HG03575 (cell line): ENCODE results near the gene ACOX3.
"Not testable (repeated sequence)": the region's sequence is repeated elsewhere in the genome, so short reads cannot be mapped to it uniquely, and the experiment has no call there.

Source experiments
- ATAC-seq: cut with Tn5 transposase; IDR thresholded peaks from one replicate; pipeline ENCODE4 v1.9.1; 2021; ENCODE audit not compliant: unreplicated experiment, insufficient number of reproducible peaks, low FRiP score; ENCODE audit errors: extremely low read depth

ACOX3 gene

DNA sequence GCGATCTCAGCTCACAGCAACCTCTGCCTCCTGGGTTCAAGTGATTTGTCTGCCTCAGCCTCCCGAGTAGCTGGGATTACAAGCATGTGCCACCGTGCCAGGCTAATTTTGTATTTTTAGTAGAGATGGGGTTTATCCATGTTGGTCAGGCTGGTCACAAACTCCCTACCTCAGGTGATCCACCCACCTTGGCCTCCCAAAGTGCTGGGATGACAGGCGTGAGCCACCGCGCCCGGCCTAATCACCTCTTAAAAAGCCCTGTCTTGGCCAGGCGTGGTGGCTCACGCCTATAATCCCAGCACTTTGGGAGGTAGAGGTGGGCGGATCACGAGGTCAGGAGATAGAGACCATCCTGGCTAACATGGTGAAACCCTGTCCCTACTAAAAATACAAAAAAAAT lies 91.3 kb downstream of the ACOX3 start:
- not testable (repeated sequence) for ATAC-seq

DNA sequence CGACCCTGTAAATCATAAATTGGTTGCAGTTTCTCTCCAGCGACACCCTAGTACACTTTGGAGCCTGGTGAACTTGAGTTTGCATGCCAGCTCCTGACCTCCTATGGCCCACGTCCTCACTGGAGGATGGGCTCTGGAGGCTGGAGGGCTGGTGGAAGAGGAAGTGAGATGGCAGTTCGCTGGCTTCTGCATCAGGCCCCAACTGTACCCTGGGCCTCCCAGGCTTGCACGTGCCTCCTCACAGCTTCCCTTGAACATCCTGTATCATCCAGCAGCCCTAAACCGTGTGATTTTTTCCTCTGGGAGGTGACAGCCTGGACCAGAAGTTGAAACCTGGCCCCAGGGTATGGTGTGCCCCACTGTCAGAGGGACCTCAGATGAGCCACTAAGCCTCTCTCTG lies 92.5 kb downstream of the ACOX3 start:
- ATAC-seq, result no peak

DNA sequence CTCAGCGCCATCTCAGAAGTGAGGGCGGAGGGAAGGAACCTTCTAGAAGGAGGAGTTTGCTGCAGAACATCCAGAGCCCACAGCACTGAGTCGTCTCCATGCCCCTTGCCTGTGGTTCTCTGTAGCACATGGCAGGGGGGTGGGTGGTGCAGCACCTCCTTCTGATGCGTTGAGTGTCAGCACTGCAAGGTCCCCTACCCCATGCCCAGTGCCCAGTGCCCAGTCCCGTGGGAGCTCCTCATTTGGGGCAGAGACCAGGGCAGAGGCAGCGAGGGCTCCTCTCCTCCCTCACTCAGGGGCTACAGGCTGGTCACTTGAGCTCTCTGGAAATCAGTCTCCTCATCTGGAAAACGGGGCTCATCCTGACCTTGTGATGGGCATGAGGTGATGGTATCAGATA lies 92.9 kb downstream of the ACOX3 start:
- no peak for ATAC-seq

DNA sequence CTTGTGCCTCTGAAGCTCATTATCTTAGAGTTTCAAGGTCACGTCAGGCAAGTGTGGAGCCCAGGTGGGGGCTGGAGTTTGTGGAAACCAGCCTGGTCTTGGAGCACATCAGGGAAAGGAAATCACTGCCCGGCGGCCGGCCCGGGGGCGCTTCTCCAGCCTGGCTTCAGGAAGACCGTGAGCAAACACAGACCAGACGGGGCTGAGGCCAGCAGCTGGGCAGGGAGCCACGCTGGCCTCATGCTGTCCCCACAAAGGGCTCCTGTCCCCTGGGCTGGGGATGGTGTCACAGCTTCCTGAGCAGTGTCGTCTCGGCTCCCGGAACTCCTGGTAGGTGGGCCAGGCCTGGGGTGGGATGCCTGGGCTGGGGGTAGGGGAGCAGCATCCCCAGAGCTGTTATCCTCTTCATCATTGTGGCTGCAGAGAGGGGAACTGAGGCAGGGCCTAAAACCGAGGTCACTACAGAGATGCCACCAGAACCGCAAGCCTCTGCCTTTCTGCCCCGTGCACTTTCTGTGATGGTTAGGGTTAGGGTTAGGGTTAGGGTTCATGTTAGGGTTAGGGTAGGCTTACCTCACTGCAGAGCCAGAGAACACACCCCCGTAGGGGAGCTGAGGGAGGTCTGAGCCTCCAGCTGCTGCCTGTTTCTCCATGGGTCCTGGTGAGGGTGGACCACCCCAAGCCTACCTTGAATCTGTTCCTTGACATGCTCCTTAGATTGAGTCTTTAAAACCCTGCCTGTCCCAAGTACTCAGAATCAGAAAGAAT lies 93.5 kb downstream of the ACOX3 start:
- no peak for ATAC-seq

DNA sequence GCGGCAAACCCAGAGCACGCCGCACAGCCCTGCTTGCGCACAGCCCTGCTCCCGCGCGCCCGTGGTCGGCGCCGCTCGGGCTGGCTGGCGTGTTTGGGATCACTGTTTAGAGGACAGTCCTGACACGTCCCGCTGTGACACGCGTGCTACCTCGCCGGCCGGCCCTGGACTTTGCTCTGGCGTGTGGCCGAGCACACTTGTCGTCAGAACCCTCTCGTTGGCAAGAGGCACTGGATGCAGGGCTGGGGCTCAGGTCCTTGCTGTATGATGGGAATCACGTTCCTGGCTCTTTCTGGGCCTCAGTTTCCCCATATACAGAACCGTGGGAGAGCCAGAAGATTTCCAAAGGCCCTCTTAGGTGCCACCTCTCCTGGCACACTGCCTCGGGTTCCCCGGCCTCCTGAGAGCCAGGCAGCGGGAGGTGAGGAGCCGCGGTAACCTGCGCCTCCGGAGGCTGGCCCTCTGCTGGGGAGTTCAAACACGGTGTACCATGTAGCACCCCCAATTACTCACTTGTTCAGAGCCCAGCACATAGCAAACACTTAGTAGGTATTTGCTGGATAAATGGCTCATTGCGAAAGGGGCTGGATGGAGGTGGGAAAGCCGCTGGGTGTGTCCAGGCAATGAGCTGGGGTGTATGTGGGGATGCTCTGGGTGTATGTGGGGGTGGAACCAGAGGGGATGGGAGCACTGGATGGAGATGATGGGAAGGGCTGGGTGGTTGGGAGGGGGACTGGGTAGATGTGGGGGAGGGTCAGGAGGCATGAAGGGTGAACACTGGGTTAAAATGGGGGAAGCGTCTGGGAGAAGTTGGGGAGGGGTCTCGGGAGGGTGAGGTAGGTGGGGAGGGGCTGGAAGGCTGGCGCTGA lies 94.3 kb downstream of the ACOX3 start:
- ATAC-seq, result no peak

DNA sequence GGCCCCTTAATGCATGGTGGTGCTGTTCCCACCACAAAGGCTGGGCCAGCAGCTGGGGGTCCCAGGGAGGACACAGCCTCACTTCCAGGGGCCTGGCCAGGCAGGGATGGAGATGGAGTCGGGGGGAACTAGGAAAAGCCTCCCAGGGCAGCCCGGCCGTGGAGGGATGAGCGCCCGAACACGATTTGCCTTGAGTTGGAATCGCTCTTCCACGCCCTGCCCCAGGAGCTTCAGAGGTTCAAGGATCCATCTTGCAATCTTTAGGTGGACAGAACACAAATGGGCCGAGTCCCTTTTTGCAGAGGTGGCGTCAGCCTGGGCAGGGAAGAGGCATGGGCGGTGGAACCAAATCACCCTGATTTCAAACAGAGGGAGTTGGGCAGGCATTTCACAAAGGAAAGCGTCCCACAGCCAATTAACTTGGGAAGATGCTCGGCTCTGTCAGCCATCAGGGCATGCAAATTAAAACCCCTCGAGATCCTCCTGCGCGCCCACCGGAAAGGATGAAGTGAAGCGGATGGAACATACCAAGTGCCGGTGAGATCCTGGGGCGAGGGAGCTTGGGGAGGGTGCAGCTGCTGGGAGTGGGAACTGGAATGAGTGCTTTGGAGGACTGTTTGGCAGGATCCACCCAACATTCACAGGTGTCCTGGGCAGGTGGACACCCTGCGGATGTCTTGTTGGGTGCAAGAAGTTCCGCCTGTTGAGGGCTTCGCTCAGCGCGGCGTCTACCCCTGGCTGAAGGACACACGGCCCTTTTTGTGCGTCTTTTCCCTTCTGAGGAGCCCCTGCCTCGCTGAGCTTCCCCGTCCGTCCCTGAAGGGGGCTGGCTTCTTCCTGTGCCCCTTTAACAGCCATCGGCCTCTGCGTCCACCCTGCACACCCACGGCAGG lies 95.2 kb downstream of the ACOX3 start:
- no peak for ATAC-seq

DNA sequence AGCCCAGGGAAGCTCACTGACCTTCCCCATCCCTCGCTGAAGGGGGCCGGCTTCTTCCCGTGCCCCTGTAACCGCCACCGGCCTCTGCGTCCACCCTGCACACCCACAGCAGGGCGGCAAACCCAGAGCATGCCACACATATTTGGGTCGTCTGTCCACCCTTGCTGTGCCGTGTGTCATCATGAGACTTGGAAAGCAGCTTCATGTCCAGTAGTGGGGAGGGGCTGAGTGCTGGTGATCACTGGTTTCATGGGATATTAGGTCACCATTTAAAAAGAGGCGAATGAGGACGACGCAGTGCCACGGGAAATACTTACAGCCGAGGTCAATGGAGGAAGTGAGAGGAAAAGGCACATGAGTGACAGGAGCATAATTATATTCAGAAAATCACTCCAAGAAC lies 96.1 kb downstream of the ACOX3 start:
- ATAC-seq, result no peak

DNA sequence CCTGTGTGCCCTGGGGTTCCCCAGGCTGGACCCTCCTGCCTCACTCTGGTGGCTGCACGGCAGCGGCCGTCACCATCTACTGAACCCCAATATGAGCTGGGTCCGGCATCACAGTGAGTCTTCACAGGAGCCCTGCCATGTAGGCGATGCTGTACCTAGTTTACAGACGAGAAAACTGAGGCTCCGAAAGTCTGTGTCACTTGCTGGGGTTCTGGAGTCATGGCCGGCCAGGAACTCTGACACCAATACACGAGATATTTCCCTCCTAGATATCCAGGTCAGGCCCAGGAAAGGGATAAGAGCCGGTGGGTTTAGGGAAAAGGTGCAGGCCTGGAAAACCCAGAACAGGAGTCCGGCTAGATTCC lies 96.6 kb downstream of the ACOX3 start:
- ATAC-seq, result no peak

DNA sequence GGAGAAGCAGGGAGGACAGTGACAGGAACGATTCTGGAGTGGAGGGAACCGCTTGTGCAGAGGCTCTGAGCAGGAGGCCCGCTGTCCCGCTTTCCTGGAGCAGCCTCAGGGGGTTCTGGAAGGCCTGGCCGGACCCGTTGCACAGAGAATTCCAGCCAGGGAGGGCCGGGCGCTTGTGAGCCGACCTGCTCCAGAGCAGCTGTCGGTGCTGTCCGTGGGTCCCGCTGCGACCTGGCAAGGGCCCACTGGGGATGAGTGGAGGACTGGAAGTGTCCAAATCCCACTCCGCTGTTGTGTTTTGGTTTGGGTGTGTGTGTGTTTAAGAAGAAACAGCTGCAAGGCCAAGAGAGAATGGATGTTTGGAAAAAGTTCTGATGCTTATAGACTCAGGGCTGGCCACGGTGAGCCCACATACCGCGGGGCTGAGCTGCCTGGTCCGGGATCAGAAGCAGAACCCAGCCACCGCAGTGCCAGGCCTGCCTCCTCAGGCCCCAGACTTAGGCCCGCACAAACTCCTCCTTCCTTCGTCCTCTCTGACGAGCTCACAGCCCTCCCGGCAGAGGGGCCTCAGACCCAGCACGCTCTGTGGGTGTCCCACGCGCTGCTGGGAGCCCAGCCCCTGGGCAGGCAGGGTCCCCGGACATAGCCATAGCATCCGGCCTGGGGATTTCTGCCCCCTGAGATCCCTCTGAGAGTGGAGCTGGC lies 97.1 kb downstream of the ACOX3 start:
- no peak for ATAC-seq

DNA sequence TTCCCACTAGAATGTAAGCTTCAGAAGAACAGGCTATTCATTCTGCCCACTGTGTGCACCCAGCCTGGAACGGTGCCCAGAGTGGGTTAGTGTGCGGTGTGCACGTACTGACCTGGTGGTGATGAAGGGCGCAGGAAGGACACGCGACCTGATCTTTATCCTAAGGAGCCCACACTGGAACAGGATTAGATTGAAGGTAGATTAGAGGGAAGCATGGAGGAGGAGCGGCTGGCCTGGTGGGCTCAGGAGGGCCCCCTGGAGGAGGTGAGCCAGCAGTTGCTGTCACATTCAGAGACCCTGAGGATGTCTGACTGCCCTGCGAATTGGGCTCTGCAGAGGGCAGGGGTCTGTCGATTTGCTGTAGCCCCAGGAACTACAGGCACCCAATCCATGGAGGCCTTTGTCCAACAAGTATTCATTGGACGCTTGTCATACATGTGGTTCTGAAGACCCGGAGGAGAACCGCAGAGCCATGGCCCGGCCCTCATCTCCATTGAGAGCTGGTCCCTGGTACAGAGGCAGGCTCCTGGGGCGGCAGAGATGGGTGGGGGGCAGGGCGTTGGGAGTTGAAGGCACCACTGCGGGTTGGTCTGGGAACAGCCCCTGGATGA lies 97.8 kb downstream of the ACOX3 start:
- ATAC-seq, result no peak

DNA sequence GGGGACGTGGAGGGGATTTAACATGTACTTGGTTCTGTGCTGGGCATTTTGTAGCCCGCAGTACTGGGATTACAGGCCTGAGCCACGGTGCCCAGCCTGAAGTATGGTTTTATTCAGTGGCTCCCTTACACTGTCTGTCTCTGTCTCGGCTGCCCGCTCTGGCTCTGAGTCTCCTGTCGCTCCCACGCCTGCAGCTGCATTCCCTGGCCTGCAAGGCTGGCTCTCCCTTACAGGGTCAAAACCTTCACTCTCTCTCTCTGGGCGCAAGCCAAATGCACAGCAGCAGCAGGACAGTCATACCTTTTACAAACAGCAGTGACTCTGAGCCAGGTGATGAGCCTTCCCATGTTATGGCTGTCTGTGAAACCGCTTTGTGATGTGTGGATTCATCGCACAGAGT lies 98.8 kb downstream of the ACOX3 start:
- ATAC-seq, result no peak

DNA sequence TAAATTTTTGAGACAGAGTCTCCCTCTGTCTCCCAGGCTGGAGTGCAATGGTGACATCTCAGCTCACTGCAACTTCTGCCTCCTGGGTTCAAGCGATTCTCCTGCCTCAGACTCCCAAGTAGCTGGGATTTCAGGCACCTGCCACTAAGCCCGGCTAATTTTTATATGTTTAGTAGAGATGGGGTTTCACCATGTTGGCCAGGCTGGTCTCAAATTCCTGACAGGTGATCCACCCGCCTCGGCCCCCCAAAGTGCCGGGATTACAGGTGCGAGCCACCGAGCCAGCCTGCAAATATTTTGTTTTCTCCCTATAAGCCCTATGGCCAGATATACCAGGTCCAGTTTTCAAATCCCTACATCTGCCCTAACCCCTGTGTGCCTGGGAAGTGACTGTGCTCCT lies 99.2 kb downstream of the ACOX3 start:
- not testable (repeated sequence) for ATAC-seq

DNA sequence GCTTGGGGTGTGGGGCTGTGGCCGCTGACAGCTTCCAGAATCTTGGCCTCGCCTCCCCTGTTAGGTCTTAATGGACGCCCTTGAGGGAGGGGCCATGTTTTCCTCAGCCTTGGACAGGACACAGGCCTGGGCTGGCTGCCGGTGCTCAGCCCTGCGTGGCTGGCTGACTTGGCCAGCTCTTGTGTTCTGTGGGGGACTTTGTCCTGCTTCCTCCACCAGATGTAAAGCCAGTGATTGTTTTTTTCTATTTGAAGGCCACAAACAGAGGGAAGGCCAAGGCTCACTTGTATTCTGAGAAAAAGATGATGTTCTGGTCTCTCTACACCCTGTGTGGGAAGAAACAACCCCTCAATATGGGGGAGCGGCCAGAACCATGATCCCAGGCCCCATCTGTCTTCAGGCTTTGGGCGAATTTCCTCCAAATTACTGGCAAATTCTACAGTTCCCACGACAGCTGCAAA lies 99.7 kb downstream of the ACOX3 start:
- ATAC-seq, result no peak

DNA sequence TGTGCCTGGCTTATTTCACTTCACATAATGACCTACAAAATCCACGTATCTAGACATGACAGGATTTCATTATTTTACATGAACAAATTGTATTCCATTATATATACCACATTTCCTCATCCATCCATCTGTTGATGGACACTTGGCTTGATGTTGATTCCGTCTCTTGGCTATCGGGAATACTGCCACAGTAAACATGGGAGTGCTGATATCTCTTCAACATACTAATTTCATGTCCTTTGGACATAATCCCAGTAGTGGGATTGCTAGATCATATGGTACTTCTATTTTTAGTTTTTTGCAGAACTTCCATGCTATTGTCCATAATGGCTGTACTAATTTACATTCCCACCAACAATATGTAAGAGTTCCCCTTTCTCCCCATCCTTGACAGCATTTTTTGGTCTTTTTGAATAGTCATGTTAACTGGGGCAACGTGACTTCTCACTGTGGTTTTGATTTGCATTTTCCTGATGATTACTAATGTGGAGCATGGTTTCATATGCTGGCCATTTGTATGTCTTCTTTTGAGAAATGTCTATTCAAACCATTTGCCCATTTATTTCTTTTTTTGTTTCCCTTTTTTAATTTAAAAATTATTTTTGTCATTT lies 102.1 kb downstream of the ACOX3 start:
- no peak for ATAC-seq

DNA sequence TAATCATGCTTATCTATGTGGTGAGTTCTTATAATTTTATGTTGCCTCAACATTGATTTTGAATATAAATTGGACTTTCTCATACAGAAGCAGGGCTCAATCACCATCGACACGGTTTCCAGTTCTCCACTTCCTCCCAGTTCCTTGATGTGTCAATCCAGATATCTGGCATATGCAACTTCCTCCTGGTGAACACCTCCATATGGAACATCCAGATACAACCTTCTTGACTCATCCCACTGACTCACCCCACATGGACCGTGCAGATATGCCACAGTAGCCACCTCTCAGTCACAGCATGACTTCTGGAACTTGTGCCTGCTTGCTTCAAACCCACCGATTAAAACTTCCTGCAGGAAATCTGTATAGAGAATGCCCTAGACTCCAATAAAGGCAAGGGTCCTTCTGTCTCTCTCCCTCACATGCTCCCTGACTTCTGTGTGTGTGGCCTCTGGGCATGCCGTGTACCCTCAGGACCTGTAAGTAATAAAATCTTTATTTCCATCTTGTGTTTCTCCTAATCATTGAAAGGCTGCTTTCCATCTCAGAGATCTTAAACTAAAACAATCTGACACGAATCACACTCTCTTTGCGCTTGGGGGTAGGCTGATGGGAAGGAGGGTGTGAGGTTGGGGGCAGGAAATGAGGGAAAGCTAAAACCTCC lies 104.0 kb downstream of the ACOX3 start:
- no peak for ATAC-seq

DNA sequence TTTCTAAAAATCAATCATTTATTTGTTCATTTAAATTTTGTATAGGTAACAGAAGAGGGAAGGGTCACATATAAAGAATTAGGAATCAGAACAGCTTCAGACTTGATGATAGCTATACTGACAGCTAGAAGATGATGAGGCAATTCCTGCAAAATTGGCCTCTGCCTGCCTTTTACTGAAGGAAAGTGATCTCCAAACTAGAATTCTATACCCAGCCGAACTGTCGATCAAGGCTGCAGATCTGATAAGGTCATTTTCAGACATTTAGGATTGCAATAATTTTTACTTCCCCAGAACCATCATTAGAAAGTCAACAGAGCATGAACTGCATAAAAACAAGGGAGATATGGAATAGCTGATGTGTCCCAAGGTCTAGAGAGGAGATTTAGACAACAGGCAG lies 104.7 kb downstream of the ACOX3 start:
- no peak for ATAC-seq

DNA sequence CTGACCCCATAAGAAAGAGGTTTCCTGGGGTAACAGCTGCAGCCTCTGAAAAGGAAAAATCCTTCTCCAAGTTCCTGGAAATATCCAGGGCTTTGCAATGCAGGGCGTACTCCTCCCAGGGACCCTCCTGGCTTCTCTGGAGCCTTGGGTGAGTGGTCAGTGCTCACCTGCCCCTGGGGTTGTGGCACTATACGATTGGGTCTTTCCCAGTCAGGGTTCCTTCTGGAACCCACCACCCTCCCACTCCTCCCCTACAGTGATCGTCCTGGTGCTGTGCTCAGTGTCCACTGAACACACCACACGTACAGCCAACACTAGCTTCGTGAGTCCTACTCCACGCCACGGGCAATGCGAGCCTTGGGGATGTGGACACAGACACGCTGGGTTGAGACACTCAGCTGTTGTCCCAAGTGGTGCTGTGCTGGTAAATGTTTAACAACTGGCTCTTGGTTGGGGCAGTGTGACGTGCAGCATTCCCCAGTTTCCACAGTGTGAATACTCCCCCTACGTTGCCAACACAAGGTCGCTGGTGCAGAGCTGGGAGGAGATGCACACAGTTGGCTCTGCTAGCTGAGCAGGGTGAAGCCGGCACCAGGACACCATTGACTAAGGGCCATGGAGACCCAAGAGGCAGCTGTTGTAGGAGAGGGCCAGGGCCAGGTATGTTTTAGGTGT lies 105.6 kb downstream of the ACOX3 start:
- no peak for ATAC-seq
